HCT116 (cell line): ENCODE data around the gene UBE2E2.

ENCODE experiments used
- CEBPB ChIP-seq: IDR thresholded peaks from 2 replicates; pipeline ENCODE4 v1.6.1; 2012; ENCODE audit warnings: low read depth
- CTCF ChIP-seq, 3 experiments: fragments of 200-600 bp in 1 of 3; sonication (generic) in 1 of 3; IDR thresholded peaks in 2 of 3; conservative IDR thresholded peaks in 1 of 3; 2 replicates each; pipeline ENCODE4 v1.5.1; 2012 to 2017; ENCODE audit warnings: low read depth in 2 of 3, low read length in 2 of 3, antibody characterized with exemption in 1 of 3, borderline replicate concordance in 1 of 3, control low read depth in 1 of 3, mild to moderate bottlenecking in 1 of 3, mixed read lengths in 1 of 3, mixed run types in 1 of 3, moderate library complexity in 1 of 3; ENCODE audit not compliant: insufficient read depth in 1 of 3
- RAD21 ChIP-seq: IDR thresholded peaks from 2 replicates; pipeline ENCODE4 v1.6.1; 2012; ENCODE audit warnings: low read depth, mild to moderate bottlenecking
- SIN3A ChIP-seq: IDR thresholded peaks from 2 replicates; pipeline ENCODE4 v1.6.1; 2012; ENCODE audit warnings: low read depth
- TCF7L2 ChIP-seq: IDR thresholded peaks from 2 replicates; pipeline ENCODE4 v1.7.0; 2011; ENCODE audit warnings: borderline replicate concordance, inconsistent platforms; ENCODE audit not compliant: insufficient read depth, insufficient read length; ENCODE audit errors: extremely low read depth
- ZNF274 ChIP-seq: fragments of 200-500 bp; sonication (Bioruptor generic); IDR thresholded peaks from 2 replicates; pipeline ENCODE4 v1.6.1; 2014; ENCODE audit warnings: mild to moderate bottlenecking, low read depth, low read length, inconsistent platforms

- no peak for TF ChIP-seq CTCF (IDR thresholded peaks at IDR 0.05 in 2 of 3, conservative IDR thresholded peaks at IDR 0.05 in 1 of 3; ENCODE audit: borderline replicate concordance in 1 of 3, insufficient read depth in 1 of 3, low read depth in 2 of 3, low read length in 2 of 3)
- TF ChIP-seq CEBPB = no peak
- TF ChIP-seq ZNF274 = no peak
- no peak for TF ChIP-seq TCF7L2
- no peak for TF ChIP-seq RAD21
- TF ChIP-seq SIN3A = no peak
Measured at GRCh38 chr3:23368731-23369130, 165.6 kb downstream of the UBE2E2 start.
